ENCODE results near the gene DYNLT4.
"Not testable (repeated sequence)": the region's sequence is repeated elsewhere in the genome, so short reads cannot be mapped to it uniquely, and the experiment has no call there.

The DYNLT4 gene

GRCh38 chr1:44828841-44829440 is 21.8 kb upstream of the DYNLT4 start:
- no peak for FAIRE-seq

GRCh38 chr1:44828003-44828651 is 21.0 kb upstream of the DYNLT4 start:
- FAIRE-seq: no peak

- no peak for FAIRE-seq
Observed at GRCh38 chr1:44827197-44828002, 20.2 kb upstream of the DYNLT4 start.

GRCh38 chr1:44826375-44827196 is 19.4 kb upstream of the DYNLT4 start:
- no peak for FAIRE-seq

GRCh38 chr1:44824392-44824791 is 17.2 kb upstream of the DYNLT4 start:
- FAIRE-seq: not testable (repeated sequence)

GRCh38 chr1:44822981-44823451 is 15.9 kb upstream of the DYNLT4 start:
- FAIRE-seq: no peak

- FAIRE-seq: no peak
Observed at GRCh38 chr1:44822131-44822701, 15.1 kb upstream of the DYNLT4 start.

GRCh38 chr1:44821240-44821715 is 14.1 kb upstream of the DYNLT4 start:
- no peak for FAIRE-seq

GRCh38 chr1:44820328-44821239 is 13.4 kb upstream of the DYNLT4 start:
- FAIRE-seq: no peak

GRCh38 chr1:44819608-44820327 is 12.6 kb upstream of the DYNLT4 start:
- FAIRE-seq: peak; percentile 96

- no peak for FAIRE-seq
Observed at GRCh38 chr1:44819196-44819607, 12.1 kb upstream of the DYNLT4 start.

GRCh38 chr1:44817771-44818495 is 10.8 kb upstream of the DYNLT4 start:
- FAIRE-seq: no peak

GRCh38 chr1:44817307-44817706 is 10.2 kb upstream of the DYNLT4 start:
- no peak for FAIRE-seq

GRCh38 chr1:44815926-44816325 is 8.8 kb upstream of the DYNLT4 start:
- not testable (repeated sequence) for FAIRE-seq

GRCh38 chr1:44812822-44813543 is 5.8 kb upstream of the DYNLT4 start:
- FAIRE-seq: no peak

- no peak for FAIRE-seq
Observed at GRCh38 chr1:44811234-44811633, 4.1 kb upstream of the DYNLT4 start.

- not testable (repeated sequence) for FAIRE-seq
Observed at GRCh38 chr1:44810762-44811105, 3.6 kb upstream of the DYNLT4 start.

- FAIRE-seq: no peak
Observed at GRCh38 chr1:44810101-44810761, 3.1 kb upstream of the DYNLT4 start.
